Cortex of kidney (tissue), 1 donor: ENCODE measurements around the gene SLC45A1.

Experiments
- DNase-seq: peaks from one replicate; lab custom pipeline; 2025; lab: John Stamatoyannopoulos, UW

The SLC45A1 gene

GRCh38 chr1:8311068-8311718, 6.7 kb upstream of the SLC45A1 start:
- no peak for DNase-seq

GRCh38 chr1:8312235-8313218, 5.4 kb upstream of the SLC45A1 start:
- no peak for DNase-seq

GRCh38 chr1:8313231-8313630, 4.7 kb upstream of the SLC45A1 start:
- no peak for DNase-seq

GRCh38 chr1:8314346-8315280, 3.3 kb upstream of the SLC45A1 start:
- DNase-seq, result no peak

GRCh38 chr1:8315573-8316475, 2.1 kb upstream of the SLC45A1 start:
- no peak for DNase-seq

GRCh38 chr1:8318436-8318835, 522 bp downstream of the SLC45A1 start:
- DNase-seq, result no peak

GRCh38 chr1:8321612-8322011, 3.7 kb downstream of the SLC45A1 start:
- no peak for DNase-seq

- no peak for DNase-seq
These were observed 5.8 kb downstream of the SLC45A1 start for GRCh38 chr1:8323706-8324105.

GRCh38 chr1:8324176-8324810, 6.4 kb downstream of the SLC45A1 start:
- no peak for DNase-seq

- DNase-seq, result no peak
These were observed 7.9 kb downstream of the SLC45A1 start for GRCh38 chr1:8325771-8326170.

GRCh38 chr1:8326265-8326664, 8.4 kb downstream of the SLC45A1 start:
- DNase-seq, result no peak

GRCh38 chr1:8328271-8328670, 10.4 kb downstream of the SLC45A1 start:
- DNase-seq, result no peak

- DNase-seq, result no peak
These were observed 11.5 kb downstream of the SLC45A1 start for GRCh38 chr1:8329439-8329838.

GRCh38 chr1:8329858-8330257, 11.9 kb downstream of the SLC45A1 start:
- no peak for DNase-seq

- no peak for DNase-seq
These were observed 12.6 kb downstream of the SLC45A1 start for GRCh38 chr1:8330271-8331125.

- DNase-seq, result no peak
These were observed 14.9 kb downstream of the SLC45A1 start for GRCh38 chr1:8332806-8333205.

GRCh38 chr1:8333246-8333987, 15.5 kb downstream of the SLC45A1 start:
- DNase-seq, result no peak

GRCh38 chr1:8334106-8334851, 16.4 kb downstream of the SLC45A1 start:
- no peak for DNase-seq
